WI38 (cell line): ENCODE results near the gene SPRED2.

Experiments
- H3K4me3 ChIP-seq: 2 replicates; pipeline ENCODE4 v1.5.1; 2011; ENCODE audit warnings: low read depth, mild to moderate bottlenecking, control low read depth, low read length
- TF ChIP-seq, protein P1 (sequence below): IDR thresholded peaks from 2 replicates; pipeline ENCODE4 v1.5.1; 2012; ENCODE audit warnings: low read depth, mild to moderate bottlenecking, control low read depth, low read length

Gene SPRED2

GRCh38 chr2:65351234-65351947 lies 81.0 kb downstream of the SPRED2 start:
- TF ChIP-seq, protein P1, sequence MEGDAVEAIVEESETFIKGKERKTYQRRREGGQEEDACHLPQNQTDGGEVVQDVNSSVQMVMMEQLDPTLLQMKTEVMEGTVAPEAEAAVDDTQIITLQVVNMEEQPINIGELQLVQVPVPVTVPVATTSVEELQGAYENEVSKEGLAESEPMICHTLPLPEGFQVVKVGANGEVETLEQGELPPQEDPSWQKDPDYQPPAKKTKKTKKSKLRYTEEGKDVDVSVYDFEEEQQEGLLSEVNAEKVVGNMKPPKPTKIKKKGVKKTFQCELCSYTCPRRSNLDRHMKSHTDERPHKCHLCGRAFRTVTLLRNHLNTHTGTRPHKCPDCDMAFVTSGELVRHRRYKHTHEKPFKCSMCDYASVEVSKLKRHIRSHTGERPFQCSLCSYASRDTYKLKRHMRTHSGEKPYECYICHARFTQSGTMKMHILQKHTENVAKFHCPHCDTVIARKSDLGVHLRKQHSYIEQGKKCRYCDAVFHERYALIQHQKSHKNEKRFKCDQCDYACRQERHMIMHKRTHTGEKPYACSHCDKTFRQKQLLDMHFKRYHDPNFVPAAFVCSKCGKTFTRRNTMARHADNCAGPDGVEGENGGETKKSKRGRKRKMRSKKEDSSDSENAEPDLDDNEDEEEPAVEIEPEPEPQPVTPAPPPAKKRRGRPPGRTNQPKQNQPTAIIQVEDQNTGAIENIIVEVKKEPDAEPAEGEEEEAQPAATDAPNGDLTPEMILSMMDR, result no peak
- no peak overlapping the region for H3K4me3 ChIP-seq

DNA sequence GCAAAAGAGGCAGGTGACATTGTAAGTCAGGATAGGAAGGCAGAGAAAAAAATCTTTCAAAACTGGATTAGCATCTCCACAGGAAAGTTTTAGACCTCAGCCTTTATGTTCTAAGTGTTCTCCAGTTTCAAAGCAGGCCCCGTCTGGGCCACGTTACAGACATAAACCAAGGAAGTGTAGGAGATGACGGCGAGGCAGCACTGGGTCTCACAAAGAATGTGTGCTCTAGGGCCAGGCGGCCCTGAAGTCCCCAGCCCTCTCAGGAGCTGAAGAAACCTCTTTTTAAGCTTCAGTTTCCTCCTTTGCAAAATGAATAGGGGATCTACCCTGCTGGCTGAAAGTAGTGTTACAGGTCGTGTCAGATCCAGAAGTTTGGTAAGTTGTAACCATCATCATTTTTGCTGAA lies 81.7 kb downstream of the SPRED2 start:
- H3K4me3 ChIP-seq, result no peak overlapping the region
- TF ChIP-seq, protein P1, result no peak

DNA sequence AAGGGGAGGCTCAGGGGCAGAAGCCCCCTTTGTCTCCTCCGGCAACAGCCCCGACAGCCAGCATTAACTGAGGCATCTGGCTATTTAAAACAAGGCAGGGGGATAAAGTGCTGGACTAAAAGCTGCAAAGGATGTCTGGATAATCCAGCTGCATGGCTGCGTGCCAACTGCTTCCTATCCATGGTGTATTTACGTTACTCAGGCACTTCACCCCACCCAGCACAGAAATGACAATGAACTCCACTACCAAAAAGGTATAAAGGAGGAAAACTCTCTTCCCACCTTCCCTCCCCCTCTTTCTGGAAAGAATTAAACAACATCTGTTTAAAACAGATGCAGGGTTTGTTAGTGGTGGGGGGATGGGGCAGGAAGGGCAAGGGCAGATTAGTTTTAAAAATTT lies 82.5 kb downstream of the SPRED2 start:
- TF ChIP-seq, protein P1, result no peak
- no peak overlapping the region for H3K4me3 ChIP-seq

DNA sequence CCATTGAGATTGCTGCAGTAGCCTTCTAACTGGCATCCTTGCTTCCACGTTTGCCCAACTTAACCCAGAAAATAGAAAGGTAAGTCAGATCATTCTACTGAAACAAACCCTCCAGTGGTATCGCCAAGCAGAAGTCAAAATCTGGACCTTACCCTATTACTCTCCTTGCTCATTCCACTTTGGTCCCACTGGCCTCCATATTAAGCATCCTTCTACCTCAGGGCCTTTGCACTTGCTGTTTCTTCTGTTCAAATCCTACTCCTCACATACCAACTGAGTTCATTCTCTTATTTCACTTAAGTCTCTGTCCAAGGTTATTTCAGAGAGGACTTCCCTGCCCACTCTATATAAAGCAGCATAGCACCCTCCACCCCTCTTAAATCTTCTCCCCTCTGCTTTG lies 84.5 kb downstream of the SPRED2 start:
- TF ChIP-seq, protein P1, result no peak
- H3K4me3 ChIP-seq, result no peak overlapping the region

GRCh38 chr2:65345631-65346030 lies 86.8 kb downstream of the SPRED2 start:
- TF ChIP-seq, protein P1, result no peak
- no peak overlapping the region for H3K4me3 ChIP-seq

DNA sequence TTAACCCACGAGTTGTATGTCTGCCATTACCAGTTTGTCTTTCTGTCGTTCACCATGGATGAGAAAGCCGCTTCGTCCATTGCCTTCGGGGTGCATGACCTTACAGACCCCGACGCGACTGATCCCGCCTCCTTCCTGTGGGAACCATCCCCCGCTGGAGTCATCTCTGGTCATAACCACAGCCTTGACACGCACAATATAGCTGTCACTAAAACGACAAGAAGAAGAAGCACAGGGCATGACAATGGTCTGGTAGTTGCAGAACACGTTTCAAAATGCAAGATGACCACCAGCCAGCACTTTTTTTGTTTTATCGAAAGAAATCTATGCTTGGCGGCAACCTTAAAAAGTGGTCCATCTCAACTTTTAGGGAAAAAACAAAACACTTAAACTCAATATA lies 87.7 kb downstream of the SPRED2 start:
- H3K4me3 ChIP-seq, result no peak overlapping the region
- TF ChIP-seq, protein P1, result no peak

GRCh38 chr2:65344182-65344581 lies 88.2 kb downstream of the SPRED2 start:
- TF ChIP-seq, protein P1, result no peak
- no peak overlapping the region for H3K4me3 ChIP-seq
